RWPE1 (cell line): ENCODE data around the gene APOD.

Experiments used
- CTCF ChIA-PET: fragments of 350-600 bp; sonication (Branson Sonifier 250); formaldehyde crosslinking; extraction: SDS; loops from one replicate; lab custom pipeline; 2021; lab: Yijun Ruan, JAX
- POLR2A ChIA-PET: fragments of 400-600 bp; formaldehyde crosslinking; extraction: SDS; loops from one replicate; lab custom pipeline; 2020; ENCODE audit warnings: antibody characterized with exemption; ENCODE audit not compliant: low non-redundant PET; lab: Yijun Ruan, JAX
- DNase-seq: peaks from one replicate; pipeline ENCODE4 v3.0.0; 2012; ENCODE audit warnings: low spot score
- H3K27ac ChIP-seq: fragments of 450-650 bp; 2 replicates; pipeline ENCODE4 v1.5.1; 2017
- CTCF ChIP-seq: fragments of 450-650 bp; conservative IDR thresholded peaks from 2 replicates; pipeline ENCODE4 v1.5.1; 2017; ENCODE audit warnings: low read depth, mild to moderate bottlenecking

Gene APOD

DNA sequence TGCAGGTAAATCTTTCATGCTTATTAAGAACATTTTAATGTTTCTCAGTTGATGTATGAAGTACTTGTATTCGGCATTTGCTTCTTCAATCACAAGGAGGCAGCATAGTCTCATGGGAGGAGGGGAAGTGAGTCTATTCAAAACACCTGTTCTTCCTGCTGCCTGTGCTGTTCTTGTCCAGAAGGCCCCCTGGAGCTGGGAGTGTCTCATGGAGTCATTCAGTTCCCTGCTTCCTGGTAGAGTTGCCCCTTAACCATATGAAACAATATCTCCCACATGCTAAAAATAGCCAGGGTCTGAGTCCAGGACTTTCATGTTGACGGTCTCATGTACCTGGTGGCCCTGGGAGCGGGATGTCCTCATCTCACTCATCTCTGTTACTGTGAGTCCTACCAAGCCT lies 25.1 kb downstream of the APOD start:
- ChIA-PET CTCF (no interaction called here), POLR2A (no interaction called here)
- no peak for TF ChIP-seq CTCF
- H3K27ac ChIP-seq = no peak overlapping the region
- DNase-seq = no peak

GRCh38 chr3:195557322-195557721 lies 26.4 kb downstream of the APOD start:
- ChIA-PET POLR2A (no interaction called here), CTCF (no interaction called here)
- no peak for DNase-seq
- no peak for TF ChIP-seq CTCF
- no peak overlapping the region for H3K27ac ChIP-seq

- no peak for DNase-seq
- TF ChIP-seq CTCF = no peak
- H3K27ac ChIP-seq = no peak overlapping the region
- POLR2A ChIA-PET = no interaction called here
- CTCF ChIA-PET = interaction anchor here (0.6 kb wide), 1 partner anchor 47 kb away, joined by 7 read pairs; no protein-coding TSS in a partner anchor
These were observed 27.4 kb downstream of the APOD start for GRCh38 chr3:195556390-195556789.

- POLR2A ChIA-PET = no interaction called here
- no peak for TF ChIP-seq CTCF
- CTCF ChIA-PET = no interaction called here
- H3K27ac ChIP-seq = no peak overlapping the region
- no peak for DNase-seq
These were observed 28.6 kb downstream of the APOD start for GRCh38 chr3:195555110-195555509.

DNA sequence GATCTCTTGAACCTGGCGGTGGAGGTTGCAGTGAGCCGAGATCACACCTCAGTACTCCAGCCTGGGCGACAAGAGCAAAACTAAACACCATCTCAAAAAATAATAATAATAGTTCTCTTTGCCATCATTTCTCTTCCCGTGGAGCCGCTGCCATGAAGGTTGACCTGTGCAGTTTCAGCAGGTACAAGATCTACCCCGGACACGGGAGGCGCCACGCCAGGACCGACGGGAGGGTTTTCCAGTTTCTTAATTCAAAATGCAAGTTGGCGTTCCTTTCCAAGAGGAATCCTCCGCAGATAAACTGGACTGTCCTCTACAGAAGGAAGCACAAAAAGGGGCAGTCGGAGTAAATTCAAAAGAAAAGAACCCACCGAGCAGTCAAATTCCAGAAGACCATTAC lies 29.3 kb downstream of the APOD start:
- H3K27ac ChIP-seq = no peak overlapping the region
- DNase-seq = no peak
- ChIA-PET POLR2A (no interaction called here), CTCF (no interaction called here)
- no peak for TF ChIP-seq CTCF

- ChIA-PET CTCF (interaction anchor here (0.6 kb wide), 1 partner anchor 778 kb away, joined by 3 read pairs; no protein-coding TSS in a partner anchor), POLR2A (no interaction called here)
- no peak for DNase-seq
- H3K27ac ChIP-seq = no peak overlapping the region
- no peak for TF ChIP-seq CTCF
These were observed 30.5 kb downstream of the APOD start for GRCh38 chr3:195553268-195553667.

- CTCF ChIA-PET = no interaction called here
- no peak for DNase-seq
- POLR2A ChIA-PET = no interaction called here
- no peak overlapping the region for H3K27ac ChIP-seq
- no peak for TF ChIP-seq CTCF
These were observed 32.3 kb downstream of the APOD start for GRCh38 chr3:195551381-195551978.
